GM10266 (cell line): ENCODE results near the gene KIF9.

Source experiments
- DNase-seq: peaks from one replicate; pipeline ENCODE4 v3.0.0; 2012; ENCODE audit errors: extremely low spot score
- CTCF ChIP-seq: IDR thresholded peaks from 2 replicates; pipeline ENCODE4 v1.5.1; 2012; ENCODE audit warnings: mild to moderate bottlenecking, low read depth; ENCODE audit not compliant: control insufficient read depth, insufficient read depth; ENCODE audit errors: missing control alignments

KIF9 gene

GRCh38 chr3:47273564-47273963, 9.0 kb downstream of the KIF9 start:
- no peak for TF ChIP-seq CTCF
- no peak for DNase-seq

GRCh38 chr3:47270526-47270925, 12.1 kb downstream of the KIF9 start:
- no peak for TF ChIP-seq CTCF
- no peak for DNase-seq

DNA sequence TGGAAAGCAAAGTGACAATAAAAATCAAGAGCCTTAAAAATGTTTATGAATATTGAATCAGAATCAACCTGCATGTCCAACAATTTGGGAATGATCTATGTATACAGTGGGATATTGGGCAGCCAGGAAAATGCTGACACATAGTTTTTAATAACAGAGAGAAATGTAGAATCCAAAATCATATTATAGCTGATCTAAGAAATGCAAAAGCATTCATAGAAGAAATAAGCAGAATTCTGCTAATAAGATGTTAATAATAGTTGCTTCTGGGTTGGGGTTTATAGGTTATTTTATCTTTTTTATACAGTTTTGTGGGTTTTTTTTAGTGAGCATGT, 15.1 kb downstream of the KIF9 start:
- no peak for TF ChIP-seq CTCF
- DNase-seq = no peak

DNA sequence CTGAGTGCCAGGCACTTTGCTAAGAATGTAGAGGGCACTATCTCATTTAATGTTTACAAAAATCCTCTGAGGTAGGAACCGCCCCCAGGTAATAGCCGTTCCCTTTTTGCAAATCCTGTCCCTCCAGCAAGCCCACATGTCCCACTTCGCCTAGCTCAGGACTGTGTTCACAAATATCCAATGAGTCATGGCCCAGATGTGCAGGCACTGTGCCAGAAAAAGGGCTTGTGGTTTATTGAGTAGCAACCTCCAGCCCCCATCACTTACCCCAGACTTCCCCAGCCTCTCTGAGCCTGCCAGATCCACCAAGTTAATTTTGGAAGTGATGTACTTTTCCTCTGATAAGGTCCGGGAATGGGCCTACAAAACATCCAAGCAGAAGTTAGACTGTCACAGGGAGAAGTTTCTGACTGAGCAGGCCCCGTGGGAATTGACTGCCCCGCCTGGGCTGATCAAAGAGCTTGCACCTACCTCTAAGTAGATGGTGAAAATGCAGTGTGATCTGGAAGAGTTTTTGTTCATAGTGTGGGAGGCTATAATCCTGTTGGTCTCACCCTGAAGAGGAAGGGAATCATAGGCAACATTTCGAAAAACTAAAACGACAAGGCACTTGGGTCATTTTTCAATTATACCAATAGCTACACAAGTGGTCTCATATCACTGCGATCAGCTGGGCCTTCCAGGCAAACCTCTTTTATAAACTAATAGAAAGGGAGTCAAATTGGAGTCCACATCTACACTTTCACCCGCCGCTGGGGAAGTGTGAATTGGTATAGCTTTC, 15.7 kb downstream of the KIF9 start:
- TF ChIP-seq CTCF = no peak
- DNase-seq = peak; percentile 71

DNA sequence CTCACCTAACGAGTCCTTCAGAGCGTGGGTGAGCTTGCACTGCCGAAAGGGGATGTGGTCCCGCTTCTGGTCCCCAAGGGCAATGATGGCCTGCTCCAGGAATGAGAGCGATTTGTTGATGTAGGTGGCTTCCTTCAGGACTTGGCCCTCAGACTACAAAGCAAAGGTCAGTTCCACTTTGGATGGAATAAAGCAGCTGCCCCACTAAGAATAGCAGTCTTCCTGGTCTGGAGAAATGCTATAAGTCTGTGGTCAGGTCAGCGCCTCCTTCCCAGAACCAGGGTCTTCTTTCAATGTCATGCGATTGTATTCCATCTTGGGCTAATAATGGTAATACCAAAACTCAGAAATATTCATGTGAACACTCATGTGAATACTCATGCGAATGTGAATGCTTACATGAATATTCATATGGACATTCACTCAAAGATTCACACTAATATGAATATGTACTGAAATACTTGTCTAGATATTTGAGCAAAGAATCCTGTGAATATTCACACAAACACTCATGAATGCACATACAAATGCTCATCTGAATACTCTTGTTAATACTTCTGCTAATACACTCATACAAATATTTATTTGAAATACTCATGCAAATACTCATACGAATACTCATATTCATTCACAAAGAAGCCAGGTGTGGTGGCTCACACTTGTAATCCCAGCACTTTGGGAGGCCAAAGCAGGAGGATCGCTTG, 16.7 kb downstream of the KIF9 start:
- TF ChIP-seq CTCF = no peak
- DNase-seq = no peak

DNA sequence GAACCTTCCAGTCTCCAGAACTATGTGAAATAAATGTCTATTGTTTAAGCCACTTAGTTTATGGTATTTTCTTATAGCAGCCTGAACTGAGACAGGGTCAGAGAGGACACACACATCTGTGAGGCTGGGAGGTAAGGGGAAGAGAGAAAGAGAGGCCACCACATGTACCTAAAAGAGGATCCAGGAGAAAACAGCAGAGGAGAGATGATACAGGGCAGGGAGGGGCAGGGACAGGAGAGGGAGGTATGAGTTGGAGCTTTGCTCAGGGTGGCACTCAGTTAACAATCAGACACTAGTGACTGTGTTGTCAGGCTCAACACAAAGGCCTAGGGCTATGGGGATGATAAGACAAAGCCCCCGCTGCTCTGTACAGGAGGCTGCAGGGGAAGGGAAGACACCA, 17.6 kb downstream of the KIF9 start:
- TF ChIP-seq CTCF = no peak

DNA sequence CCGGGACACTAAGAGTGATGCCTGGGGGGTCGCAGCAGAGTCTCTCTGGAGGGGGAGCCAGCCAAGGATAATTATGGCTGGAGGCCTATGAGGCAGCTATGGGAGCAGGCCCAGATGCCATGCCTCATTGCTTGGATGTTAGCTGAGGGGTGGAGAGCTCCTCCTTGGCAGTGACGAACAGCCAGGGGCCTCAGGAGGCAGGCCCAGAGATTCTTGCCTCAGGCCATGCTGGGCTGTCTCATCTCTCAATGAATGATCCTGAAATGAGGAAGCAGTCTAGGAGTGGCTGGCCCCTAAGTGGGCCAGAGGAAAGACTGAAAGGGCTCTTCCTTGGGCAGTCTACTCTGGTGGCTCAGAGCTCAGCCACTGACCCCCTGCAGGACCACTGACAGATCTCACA, 21.3 kb downstream of the KIF9 start:
- no peak for TF ChIP-seq CTCF
- DNase-seq = no peak

More for the DNA sequence above, 17.6 kb downstream of the KIF9 start:
- no peak for DNase-seq
